GM18519 (cell line): ENCODE results near the gene NMNAT3.
A peak's percentile ranks its signal among the peaks of the same experiment; 100 is the strongest.
"Not testable (repeated sequence)": the region's sequence is repeated elsewhere in the genome, so short reads cannot be mapped to it uniquely, and the experiment has no call there.

ENCODE experiments used
- ATAC-seq: cut with Tn5 transposase; IDR thresholded peaks from one replicate; pipeline ENCODE4 v1.9.1; 2021; ENCODE audit warnings: mild to moderate bottlenecking, moderate library complexity; ENCODE audit not compliant: unreplicated experiment, low FRiP score

NMNAT3 gene

DNA sequence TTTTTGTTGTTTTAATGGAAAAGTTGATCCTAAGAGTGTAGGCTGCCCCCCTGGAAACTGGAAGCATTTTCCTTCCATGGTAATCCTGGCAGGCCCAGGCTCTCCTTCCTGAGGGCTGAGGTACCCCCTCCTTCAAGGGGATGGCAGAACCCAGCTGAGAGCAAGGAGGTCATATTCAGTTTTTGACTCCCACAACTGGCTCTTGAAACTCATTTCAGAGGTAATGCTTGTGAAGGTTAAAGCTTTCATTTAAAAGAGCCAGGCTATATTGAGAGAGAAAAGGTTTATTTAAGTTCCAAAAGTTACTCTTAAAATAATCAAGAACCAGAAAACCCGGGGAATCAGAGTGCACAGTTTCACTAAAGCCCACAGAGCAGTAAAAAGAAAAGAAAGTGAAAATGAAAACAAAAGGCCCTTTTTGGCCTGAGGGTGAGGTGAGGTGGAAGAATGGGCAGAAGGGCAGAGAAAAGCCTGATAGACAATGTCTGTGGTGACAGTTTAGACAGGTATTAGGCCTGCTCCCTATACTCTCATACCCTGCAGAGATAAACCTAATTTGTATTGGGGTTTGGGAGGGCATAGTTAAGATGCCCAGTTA lies 91.3 kb downstream of the NMNAT3 start:
- peak; percentile 83 for ATAC-seq

DNA sequence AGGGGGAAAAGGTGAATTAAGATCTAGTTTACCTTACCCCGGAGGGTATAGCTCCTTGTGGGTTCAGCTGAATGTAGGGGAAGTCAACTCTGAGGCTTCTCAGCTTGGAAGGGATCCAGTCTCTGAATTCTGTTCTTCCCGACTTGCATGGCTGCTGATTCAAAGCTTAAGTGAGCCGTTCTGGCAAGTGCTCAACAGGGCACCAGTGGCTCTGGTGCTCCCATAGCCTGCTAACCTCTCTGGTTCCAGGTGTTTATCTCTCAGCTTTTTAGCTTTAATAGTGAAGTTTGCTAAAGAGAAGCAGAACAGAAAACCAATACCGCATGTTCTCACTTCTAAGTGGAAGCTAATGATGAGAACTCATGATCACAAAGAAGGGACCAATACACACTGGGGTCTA lies 92.0 kb downstream of the NMNAT3 start:
- no peak for ATAC-seq

DNA sequence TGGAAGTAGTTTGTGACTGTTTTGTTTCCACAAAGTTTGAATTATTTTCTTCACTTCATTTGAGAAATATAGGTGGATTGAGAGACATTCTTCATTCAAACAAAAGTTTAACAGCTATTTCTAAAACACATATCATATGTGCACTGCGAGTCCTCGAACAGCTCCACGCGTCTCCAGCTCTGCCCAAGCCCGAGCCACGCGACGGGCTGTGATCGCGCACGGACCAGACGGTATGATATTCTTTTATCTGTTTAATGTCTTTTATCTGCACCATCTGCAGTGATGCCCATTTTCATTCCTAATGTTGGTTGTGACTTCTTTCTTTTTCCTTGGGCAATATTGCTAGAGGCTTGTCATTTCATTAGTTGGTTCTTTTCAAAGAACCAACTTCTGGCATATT lies 94.1 kb downstream of the NMNAT3 start:
- not testable (repeated sequence) for ATAC-seq

DNA sequence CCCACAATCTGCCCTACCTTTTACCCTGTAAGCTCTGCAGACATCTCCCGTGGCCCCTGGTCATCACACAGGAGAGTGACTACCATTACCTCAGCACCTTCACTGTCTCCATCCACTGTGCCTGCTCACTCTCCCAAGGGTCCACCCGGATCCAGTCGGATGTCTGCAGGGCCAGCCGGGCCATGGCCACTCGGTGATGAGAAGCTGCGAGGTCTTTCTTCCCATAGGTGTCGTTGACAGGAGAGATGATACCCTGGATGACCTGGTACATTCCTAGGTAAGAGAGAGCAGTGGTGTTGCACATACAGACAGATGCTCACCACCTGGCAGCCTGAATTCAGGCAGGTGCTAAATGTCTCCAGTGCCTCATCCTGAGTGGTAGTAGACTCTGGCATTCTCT lies 99.0 kb downstream of the NMNAT3 start:
- no peak for ATAC-seq

DNA sequence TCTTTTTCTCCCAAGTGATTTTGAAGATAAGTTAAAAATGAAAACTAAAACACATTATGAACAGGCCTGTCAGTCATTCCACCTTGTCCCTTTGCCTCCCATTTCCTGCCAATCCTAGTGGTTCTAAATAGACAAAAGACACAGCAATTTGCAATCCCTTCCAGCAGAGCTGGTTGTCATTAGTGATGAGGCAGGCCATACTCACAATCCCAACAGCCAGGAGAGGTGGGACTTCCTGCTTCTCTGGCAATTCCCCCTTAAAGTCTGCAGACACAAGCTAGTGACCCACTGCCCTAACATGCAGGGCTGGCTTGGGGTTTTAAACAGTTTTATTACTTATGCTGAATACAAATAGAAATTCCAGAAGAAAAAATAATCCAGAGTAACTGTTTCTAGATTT lies 99.9 kb downstream of the NMNAT3 start:
- no peak for ATAC-seq

DNA sequence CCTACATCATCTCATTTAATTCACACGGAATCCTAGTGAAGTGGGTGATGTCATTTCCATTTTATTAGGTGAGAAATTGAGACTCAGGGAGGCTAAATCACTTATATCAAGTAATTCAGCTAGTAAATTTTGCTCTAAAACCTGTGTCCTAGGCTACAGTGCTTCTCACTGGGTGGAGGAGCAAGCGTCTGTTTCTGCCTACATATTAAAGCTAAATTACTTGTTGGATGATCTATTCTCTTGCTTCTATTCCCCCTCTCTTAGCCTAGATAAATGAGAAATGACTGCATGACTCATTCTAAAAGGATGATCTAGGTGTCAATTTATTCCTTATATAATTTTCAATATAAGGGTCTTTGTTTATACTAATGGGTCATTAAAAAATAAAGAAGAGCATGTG lies 100.4 kb downstream of the NMNAT3 start:
- no peak for ATAC-seq

DNA sequence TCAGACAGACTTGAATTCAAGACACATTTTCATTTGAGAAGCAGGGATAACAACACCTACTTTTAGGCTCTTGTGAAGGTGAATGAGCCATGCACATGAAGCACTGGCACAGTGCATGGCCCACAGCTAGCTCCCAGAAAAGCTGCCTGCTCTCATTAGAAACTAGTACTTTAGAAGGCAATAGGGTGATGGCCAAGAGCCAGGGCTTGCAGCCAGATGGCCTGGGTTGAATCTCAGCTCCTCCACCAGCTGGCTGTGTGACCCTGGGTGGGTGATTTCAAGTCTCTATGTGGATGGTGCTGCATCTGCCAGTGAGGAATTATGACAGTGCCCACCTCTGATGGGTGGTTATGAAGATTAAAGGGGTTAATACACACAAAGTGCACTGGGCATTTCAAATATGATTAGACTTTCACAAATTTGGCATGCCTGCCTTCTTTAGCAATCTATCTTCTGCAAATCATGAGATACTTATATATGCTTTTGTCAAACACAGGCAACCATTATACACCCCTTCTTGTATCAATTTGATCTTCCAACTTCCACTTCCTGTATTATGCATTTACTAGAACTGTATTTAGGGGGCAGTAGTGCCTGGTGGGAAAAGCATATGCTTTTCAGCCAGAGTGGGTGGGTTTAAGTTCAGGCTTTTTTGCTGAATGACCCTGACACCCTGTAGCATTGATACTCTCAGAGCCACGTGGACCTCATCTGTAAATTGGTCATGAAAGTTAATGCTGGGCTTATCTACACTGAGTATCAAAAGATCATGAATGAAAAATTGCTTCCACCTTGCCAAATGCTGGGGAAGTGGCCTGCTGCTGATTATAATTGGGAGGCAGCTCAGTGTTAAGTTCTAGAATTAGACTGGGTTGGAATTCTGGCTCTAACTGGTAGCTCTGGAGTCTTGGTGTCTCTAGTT lies 103.5 kb downstream of the NMNAT3 start:
- no peak for ATAC-seq

DNA sequence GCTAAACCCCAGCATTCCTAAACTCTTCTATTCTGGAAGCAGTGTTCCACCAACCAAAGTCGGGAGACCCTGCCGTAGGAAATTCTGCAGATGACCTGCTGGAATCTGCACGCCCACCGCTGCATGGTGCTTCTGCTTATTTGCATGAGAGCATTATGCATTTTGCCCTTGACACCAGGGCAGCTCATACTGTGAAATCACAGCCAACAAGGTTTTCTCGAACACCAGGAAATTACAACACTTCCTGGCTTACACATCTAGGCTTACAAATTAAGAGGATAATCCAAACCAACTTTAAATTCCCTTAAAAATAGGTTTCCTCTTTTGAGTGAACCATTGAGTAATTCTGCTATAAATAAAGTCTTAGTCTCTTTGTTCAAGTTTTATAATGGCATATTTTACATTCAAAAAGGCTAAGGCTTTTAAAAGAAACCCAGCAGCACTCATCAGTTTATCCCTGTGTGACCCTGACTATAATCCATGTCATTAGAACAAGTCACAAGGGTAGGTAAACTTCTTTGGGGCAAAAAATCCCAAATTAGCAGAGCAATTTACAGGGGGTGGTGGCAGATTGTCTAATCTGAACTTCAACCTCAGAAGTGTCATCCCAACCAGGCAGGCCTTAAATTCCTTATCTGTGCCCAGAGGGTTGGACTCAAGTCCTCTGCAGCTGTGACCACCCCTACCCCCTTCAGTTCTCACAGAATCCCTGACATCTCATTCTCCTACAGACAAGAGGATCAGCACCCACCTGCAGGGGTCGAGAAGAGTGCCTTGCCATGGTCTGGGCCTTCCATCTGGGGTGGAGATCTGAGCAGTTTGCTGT lies 104.7 kb downstream of the NMNAT3 start:
- no peak for ATAC-seq

DNA sequence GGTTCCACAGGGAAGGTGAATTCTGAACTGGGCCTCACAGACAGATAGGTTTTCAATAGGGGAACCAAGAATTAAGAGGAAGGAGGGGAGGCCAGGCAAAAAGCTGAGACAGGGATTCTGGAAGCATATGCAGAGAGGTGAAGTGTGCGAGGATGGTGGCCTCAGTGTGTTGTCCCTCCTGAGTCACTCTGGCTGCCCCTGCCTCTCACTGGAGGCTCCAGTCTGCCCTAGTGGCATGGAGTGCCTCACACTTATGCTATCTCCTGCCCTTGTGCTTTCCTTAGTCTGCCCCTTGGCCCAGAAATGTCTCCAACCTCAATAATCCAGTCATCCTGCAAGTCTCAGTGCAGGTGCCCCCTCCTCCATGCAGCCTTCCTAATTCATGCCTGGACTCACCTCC lies 106.1 kb downstream of the NMNAT3 start:
- ATAC-seq = no peak

DNA sequence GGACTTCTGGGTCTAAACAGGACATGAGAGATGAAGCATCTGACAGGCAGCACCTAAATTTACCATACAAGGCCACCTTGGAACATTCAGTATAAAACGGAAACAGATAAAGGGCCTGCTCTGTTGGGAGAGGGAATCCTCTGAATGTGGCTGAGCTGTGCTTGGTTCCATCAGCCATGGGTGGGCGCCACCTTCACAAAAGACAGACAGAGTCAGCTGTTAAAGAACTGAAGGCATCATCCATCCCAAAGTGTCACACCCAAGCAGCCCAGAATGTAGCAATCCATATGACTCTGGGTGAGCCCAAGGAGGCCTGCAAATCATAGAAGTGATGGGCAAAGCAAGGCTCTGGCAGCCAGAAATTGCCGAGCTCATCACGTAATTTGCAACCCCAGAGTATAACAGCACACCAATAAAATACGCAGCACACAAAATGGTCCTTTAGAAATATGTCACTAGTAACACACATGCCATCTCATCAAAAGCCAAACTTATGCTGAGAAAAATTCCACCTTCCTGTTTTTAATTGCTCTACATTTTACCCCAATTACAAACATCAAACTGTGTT lies 113.4 kb downstream of the NMNAT3 start:
- no peak for ATAC-seq

DNA sequence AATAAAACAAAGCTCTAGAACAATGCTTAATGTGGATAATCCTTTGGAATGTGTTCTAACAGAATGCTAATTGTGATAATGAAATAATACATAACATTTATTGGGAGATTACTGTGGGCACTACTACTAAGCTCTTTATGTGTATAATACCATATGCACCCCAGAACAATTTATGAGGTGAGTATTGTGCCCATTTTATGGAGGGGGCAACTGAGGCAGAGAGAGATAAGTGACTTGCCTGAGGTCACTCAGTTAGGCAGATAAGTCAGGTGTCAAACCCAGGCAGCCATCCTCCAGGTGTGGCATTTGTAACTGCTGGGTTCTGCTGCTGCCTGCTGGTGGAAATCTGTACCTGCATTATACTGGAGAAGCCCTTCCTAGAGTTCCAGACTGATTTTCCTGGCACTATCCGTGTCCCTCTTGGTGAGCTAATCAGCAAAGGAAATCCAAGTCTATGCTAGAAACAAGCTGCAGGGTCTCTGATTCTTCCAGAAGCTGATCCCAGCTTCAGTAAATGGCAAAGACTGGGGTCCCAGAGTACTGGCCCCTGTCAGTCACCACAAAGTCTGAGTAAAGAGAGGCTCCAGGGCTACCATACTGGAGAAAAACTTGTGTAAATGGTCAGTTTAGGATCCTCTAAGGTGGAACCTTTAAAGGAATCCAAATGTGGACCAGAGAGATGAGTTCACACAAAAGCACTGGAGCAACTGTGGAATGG lies 115.7 kb downstream of the NMNAT3 start:
- ATAC-seq = no peak

DNA sequence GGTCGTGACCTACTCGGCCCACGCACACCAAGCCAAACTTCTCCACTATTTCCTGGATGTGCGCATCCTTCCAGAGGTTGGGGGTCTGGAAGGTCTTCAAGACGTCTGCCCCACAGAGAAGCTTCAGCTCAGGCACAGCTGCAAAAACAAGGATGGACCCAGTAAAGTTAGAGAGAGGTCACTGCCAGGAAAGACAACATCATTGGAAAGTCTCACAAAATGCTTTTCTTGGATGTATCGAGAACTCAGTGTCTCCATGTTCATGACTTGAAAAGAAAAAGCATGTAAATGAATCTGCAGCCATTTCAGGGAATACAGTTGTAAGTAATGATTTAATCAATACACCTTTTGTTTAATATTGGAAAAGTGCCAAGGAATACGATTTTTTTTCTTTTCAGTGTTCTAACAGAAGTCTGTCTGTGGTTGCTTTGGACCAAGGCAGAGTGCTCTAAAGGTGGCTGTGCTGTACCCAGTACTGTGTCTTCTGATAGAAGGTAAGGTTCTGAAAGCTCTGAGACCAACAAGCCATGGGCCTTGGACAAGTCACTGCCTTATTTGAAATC lies 116.4 kb downstream of the NMNAT3 start:
- ATAC-seq = no peak

DNA sequence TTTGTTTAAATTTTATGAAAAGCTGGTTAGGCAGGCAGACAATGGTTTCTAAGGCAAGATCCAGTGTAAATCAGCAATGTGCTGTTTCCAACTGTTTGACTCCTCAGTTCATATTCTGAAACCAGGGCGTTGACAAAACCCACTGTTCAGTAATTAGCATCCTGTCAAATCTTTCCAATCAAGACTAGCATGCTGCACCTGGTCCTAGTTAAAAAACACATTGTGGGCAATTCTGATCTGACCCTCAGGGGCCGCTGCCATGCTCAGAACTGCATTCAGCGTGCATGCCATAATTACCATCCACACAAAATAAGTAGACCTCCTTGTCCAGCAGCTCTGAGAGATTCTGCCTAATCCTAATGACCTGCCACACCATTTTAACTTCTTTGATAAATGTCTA lies 117.4 kb downstream of the NMNAT3 start:
- ATAC-seq = no peak

DNA sequence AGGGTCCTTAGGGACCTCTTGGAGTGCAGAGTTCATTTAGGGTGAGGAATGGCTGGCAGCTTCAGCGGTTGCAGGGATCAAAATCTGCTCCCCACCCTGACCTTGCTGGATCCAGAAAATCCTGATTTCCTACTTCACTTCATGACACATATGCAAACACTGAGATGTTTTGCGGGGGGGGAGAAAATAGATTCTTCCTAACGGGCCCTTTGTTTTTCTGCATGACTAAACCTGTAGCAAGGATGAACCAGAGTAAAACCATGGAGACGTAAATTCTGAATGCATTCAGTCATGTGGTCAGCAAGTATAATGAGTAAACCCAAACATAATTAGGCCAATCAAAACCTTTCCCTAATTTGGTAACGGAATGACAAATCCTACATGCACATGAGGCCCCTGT lies 118.2 kb downstream of the NMNAT3 start:
- no peak for ATAC-seq

DNA sequence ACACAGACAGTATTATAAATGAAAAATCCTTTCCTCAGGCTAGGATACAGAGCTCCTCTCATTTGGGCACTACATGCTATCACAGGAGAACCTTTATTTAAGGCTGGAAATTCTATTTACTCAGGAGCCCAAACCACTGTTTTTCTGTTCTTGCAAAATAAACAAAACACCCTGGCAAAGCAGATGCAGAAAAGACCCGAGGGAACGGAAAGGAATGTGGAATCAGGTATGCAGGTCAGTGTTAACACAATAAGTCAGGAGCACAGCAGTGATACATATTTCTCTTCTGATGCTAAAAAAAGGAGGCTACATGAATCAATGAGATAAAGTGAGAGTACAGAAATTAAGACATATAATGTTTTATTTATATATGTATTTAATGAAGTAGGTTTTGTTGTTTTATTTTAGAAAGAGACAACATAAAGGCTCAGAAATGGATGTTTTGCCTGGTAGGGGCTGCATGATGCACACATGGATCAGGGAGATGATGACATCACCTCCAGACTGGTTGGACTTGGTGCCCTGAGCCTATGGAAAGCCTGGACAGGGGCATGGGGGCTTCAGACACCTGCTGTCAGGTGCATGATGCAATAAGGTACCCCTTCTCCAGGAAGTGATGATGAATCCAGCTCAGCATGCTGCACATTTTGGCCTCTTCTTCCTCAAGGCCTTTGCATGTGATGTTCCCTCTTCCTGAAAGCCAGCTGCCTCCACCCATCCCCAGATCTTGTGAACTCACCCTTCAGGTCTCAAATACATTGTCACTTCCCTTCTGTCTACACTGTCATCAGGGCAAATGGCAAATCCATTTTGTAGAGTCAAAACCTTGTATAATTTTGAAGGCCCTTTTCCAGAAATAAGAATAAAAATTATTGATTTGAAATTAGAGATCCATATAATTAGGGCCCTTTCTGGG lies 119.2 kb downstream of the NMNAT3 start:
- ATAC-seq = no peak

DNA sequence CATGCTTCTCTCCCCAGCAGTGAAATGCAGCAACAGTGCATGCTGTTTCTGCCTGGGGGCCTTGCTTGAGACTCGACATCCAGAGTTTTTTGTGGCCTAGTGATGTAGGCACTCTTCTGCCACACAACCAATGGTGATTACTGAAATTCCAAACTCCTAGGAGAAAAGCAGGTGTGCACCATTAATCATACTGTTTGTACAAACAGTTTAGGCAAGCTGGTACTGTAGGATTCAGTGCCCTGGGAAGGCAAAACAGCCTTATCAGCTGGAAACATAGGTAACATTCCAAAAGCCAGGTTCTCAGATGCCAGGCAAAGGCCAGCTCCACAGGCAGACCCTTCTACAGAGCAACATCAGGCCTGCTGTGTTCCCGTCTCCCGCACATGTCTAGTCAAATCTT lies 120.7 kb downstream of the NMNAT3 start:
- ATAC-seq = no peak

DNA sequence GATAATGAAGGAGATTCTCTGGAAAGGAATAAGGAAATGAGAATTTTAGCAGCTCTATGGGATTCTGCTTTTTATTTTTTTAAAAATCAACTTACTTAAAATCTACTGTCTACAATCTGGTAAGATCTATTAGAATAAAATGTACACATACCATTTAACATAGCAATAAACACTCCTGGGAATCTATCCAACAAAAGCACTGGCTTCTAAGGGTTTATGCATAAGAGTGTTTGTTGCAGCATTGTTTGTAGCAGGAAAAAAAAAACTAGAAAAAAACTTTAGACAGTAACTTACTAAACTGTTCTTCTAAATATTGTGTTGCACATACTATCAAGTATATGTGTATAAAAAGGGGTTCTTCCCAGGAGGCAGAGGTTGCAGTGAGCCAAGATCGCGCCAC lies 122.5 kb downstream of the NMNAT3 start:
- no peak for ATAC-seq

DNA sequence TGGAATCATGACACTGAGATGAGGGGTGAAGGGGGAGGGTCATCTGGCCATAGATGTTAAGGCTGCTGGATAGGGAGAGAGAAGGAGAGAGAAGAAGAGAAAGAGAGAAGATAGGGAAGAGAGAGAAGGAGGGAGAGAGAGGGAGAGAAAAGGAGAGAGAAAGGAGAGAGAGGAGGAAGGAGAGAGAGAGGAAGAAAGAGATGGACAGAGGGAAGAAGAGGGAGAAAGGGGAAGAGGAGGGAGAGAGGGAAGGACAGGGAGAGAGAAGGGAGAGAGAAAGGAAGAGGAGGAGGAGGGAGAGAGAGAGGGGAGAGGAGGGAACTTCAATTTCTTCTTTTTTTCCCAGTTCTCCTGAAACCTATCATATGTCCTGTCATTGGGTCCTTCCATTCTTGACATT lies 123.1 kb downstream of the NMNAT3 start:
- ATAC-seq = no peak
